Measurements from ENCODE around the gene SPECC1. TPM values are rescaled to one million over a fixed set of nuclear protein-coding genes. Genes with fewer than 3 reads are reported as not detected.

SPECC1 gene
- total and polyA plus RNA-seq, 10 of the 15 experiments (the other 5 are each of a cell fraction or from before 2014, with no cell fraction given), result 6.4 to 40.6 (median 23.9) TPM

- ATAC-seq (no peak), DNase-seq (ENCODE audit: low read depth, low spot score) (no peak), FAIRE-seq (no peak)
- ChIA-PET SMC1A (ENCODE audit: uncharacterized antibody, unreplicated experiment) (no interaction called here), POLR2A (no interaction called here), RAD21 (ENCODE audit: unreplicated experiment) (no interaction called here), CTCF (no interaction called here)
- no TSS peak for BruUV-seq (replicated peaks)
- Histone ChIP-seq H3K79me2 (ENCODE audit: control insufficient read depth, insufficient read depth, low read length) (no peaks in the 10 kb centered on the region), H3K4me2 (ENCODE audit: control insufficient read depth, insufficient read depth) (no peak overlapping the region), H3K27ac (ENCODE audit: control insufficient read depth, insufficient read depth) (no peak overlapping the region), H2AFZ (ENCODE audit: control insufficient read depth, low read depth, low read length) (no peak overlapping the region), H3K27me3 (replicated peaks in 1 of 2; ENCODE audit: control insufficient read depth in 2 of 2, insufficient read depth in 2 of 2, low read length in 1 of 2) (no peaks in the 10 kb centered on the region), H3K9me3 (replicated peaks; ENCODE audit: control insufficient read depth, insufficient read depth, low read length) (no peaks in the 10 kb centered on the region), H3K36me3 (ENCODE audit: control insufficient read depth in 2 of 2, insufficient read depth in 2 of 2, low read length in 1 of 2) (no peaks in the 10 kb centered on the region), H3K4me3 (no peak overlapping the region), H3K4me1 (ENCODE audit: control insufficient read depth, insufficient read depth, low read length) (no peaks in the 10 kb centered on the region), H4K20me1 (ENCODE audit: control insufficient read depth, insufficient read depth) (no peaks in the 10 kb centered on the region), H3K9ac (ENCODE audit: control insufficient read depth, insufficient read depth, low read length) (no peak overlapping the region)
- in situ Hi-C loops (cut with MboI) (no loop called here), intact Hi-C loops (cut with micrococcal nuclease; ENCODE audit: unreplicated experiment) (loop anchor here (5.0 kb wide), 1 partner anchor 40 kb away; no protein-coding TSS in a partner anchor)
- 54% methylated on average over 6 of the region's 6 CpGs for WGBS (ENCODE audit: insufficient coverage, insufficient replicate concordance, low lambda C conversion rate, missing lambda C conversion rate)
- TF ChIP-seq KAT2A (conservative IDR thresholded peaks at IDR 0.05; ENCODE audit: control insufficient read depth, low read depth, low read length) (no peak), SMAD5 (IDR thresholded peaks at IDR 0.05; ENCODE audit: low read depth) (no peak), BRCA1 (IDR thresholded peaks at IDR 0.05; ENCODE audit: low read depth, low read length) (no peak), ZNF592 (IDR thresholded peaks at IDR 0.05) (no peak), KDM1A (IDR thresholded peaks at IDR 0.05; ENCODE audit: borderline replicate concordance) (no peak), NRF1 (conservative IDR thresholded peaks at IDR 0.05; ENCODE audit: low read depth, low read length) (no peak), ASH2L (IDR thresholded peaks at IDR 0.05; ENCODE audit: borderline replicate concordance, low read depth) (no peak), WRNIP1 (IDR thresholded peaks at IDR 0.05; ENCODE audit: borderline replicate concordance, low read depth, low read length) (no peak), SUZ12 (IDR thresholded peaks at IDR 0.05; ENCODE audit: unreplicated experiment) (no peak), USF1 (IDR thresholded peaks at IDR 0.05; ENCODE audit: borderline replicate concordance, extremely low read length, insufficient read depth, low read depth, low read length) (no peak), ZNF687 (IDR thresholded peaks at IDR 0.05) (no peak), NBN (IDR thresholded peaks at IDR 0.05) (no peak), MAX (IDR thresholded peaks at IDR 0.05; ENCODE audit: low read depth, low read length) (no peak), PAX8 (IDR thresholded peaks at IDR 0.05) (no peak), TCF7 (IDR thresholded peaks at IDR 0.05; ENCODE audit: borderline replicate concordance) (no peak), ZNF207 (IDR thresholded peaks at IDR 0.05; ENCODE audit: borderline replicate concordance) (no peak), SPI1 (IDR thresholded peaks at IDR 0.05; ENCODE audit: borderline replicate concordance, insufficient read depth, low read depth, low read length) (no peak)
These were observed 88.2 kb downstream of the SPECC1 start for GRCh38 chr17:20097330-20097729.
